Loucy (cell line): ENCODE data around the gene GDAP2.

Experiments
- H2AFZ ChIP-seq: fragments of 200-600 bp; sonication (generic); 2 replicates; pipeline ENCODE4 v1.6.0; 2016; ENCODE audit warnings: antibody characterized with exemption, mild to moderate bottlenecking, low read length, moderate library complexity
- H3F3A ChIP-seq: fragments of 200-600 bp; 2 replicates; pipeline ENCODE4 v1.6.0; 2016; ENCODE audit warnings: antibody characterized with exemption, low read depth, mild to moderate bottlenecking
- H3K27me3 ChIP-seq: fragments of 200-600 bp; sonication (generic); 2 replicates; pipeline ENCODE4 v1.6.1; 2014; ENCODE audit warnings: low read length, mild to moderate bottlenecking; ENCODE audit not compliant: insufficient read depth, poor library complexity, severe bottlenecking
- H3K36me3 ChIP-seq: fragments of 200-600 bp; sonication (generic); 2 replicates; pipeline ENCODE4 v1.6.1; 2016; ENCODE audit warnings: low read length; ENCODE audit not compliant: insufficient read depth
- H3K4me1 ChIP-seq: fragments of 200-600 bp; sonication (generic); 2 replicates; pipeline ENCODE4 v1.5.1; 2014; ENCODE audit warnings: low read length, mild to moderate bottlenecking; ENCODE audit not compliant: insufficient read depth, poor library complexity, severe bottlenecking
- H3K4me2 ChIP-seq: fragments of 200-600 bp; sonication (generic); 2 replicates; pipeline ENCODE4 v1.6.0; 2014; ENCODE audit warnings: antibody characterized with exemption, low read length, low read depth, mild to moderate bottlenecking; ENCODE audit not compliant: poor library complexity, severe bottlenecking
- H3K4me3 ChIP-seq: fragments of 200-600 bp; sonication (generic); 2 replicates; pipeline ENCODE4 v1.5.1; 2014; ENCODE audit warnings: low read length, mild to moderate bottlenecking, mixed read lengths; ENCODE audit not compliant: poor library complexity, severe bottlenecking
- H3K79me2 ChIP-seq: fragments of 200-600 bp; sonication (generic); 2 replicates; pipeline ENCODE4 v1.6.1; 2014; ENCODE audit warnings: low read length; ENCODE audit not compliant: insufficient read depth
- H3K9ac ChIP-seq: fragments of 200-600 bp; sonication (generic); 2 replicates; pipeline ENCODE4 v1.6.0; 2014; ENCODE audit warnings: mild to moderate bottlenecking, low read depth, low read length, moderate library complexity; ENCODE audit not compliant: poor library complexity, severe bottlenecking
- H3K9me2 ChIP-seq: fragments of 200-600 bp; sonication (generic); replicated peaks from 2 replicates; pipeline ENCODE4 v1.6.1; 2016; ENCODE audit warnings: low read depth, low read length, mixed read lengths
- H3K9me3 ChIP-seq: fragments of 200-600 bp; sonication (generic); 2 replicates; pipeline ENCODE4 v1.6.1; 2014; ENCODE audit warnings: mild to moderate bottlenecking, antibody characterized with exemption, low read length, low read depth; ENCODE audit not compliant: insufficient read depth
- H4K20me1 ChIP-seq: fragments of 200-600 bp; sonication (generic); 2 replicates; pipeline ENCODE4 v1.6.0; 2014; ENCODE audit warnings: antibody characterized with exemption, low read length, mild to moderate bottlenecking; ENCODE audit not compliant: insufficient read depth, poor library complexity, severe bottlenecking
- EZH2phosphoT487 ChIP-seq: fragments of 200-600 bp; IDR thresholded peaks from 2 replicates; pipeline ENCODE4 v1.6.1; 2018; ENCODE audit warnings: antibody characterized with exemption, mild to moderate bottlenecking, moderate library complexity, borderline replicate concordance
- TF ChIP-seq, protein P1 (sequence below): fragments of 200-600 bp; sonication (generic); conservative IDR thresholded peaks from 2 replicates; pipeline ENCODE4 v1.5.1; 2014; ENCODE audit warnings: mild to moderate bottlenecking, antibody characterized with exemption, low read length

Gene GDAP2

DNA sequence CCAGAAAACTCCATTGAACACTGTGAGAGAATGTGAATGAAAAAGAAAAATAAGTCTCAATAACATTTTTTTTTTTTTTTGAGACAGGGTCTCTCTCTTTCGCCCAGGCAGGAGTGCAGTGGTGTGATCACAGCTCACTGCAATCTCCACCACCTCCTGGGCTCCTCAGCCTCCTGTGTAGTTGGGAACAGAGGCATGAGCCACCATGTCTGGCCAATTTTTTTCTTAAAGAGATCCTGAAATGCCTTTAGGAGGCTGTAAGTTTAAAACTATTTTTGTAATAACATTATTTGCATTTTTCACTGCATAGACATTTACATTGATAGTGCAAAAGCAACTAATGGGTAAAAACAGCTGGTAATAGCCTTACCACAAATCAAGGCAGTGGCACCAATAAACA is 35.3 kb downstream of the GDAP2 start:
- no peaks in the 10 kb centered on the region for H3F3A ChIP-seq
- no peaks in the 10 kb centered on the region for H3K9me3 ChIP-seq
- no peak overlapping the region for H3K4me3 ChIP-seq
- H3K27me3 ChIP-seq, result no peaks in the 10 kb centered on the region
- no peaks in the 10 kb centered on the region for H3K79me2 ChIP-seq
- no peak for TF ChIP-seq EZH2phosphoT487
- TF ChIP-seq, protein P1, sequence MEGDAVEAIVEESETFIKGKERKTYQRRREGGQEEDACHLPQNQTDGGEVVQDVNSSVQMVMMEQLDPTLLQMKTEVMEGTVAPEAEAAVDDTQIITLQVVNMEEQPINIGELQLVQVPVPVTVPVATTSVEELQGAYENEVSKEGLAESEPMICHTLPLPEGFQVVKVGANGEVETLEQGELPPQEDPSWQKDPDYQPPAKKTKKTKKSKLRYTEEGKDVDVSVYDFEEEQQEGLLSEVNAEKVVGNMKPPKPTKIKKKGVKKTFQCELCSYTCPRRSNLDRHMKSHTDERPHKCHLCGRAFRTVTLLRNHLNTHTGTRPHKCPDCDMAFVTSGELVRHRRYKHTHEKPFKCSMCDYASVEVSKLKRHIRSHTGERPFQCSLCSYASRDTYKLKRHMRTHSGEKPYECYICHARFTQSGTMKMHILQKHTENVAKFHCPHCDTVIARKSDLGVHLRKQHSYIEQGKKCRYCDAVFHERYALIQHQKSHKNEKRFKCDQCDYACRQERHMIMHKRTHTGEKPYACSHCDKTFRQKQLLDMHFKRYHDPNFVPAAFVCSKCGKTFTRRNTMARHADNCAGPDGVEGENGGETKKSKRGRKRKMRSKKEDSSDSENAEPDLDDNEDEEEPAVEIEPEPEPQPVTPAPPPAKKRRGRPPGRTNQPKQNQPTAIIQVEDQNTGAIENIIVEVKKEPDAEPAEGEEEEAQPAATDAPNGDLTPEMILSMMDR, result no peak
- H3K9me2 ChIP-seq, result no peaks in the 10 kb centered on the region
- peaks cover 46% of the 10 kb centered on the region for H3K36me3 ChIP-seq
- H3K4me2 ChIP-seq, result no peak overlapping the region
- no peaks in the 10 kb centered on the region for H4K20me1 ChIP-seq
- no peak overlapping the region for H3K9ac ChIP-seq
- no peaks in the 10 kb centered on the region for H3K4me1 ChIP-seq
- no peak overlapping the region for H2AFZ ChIP-seq

DNA sequence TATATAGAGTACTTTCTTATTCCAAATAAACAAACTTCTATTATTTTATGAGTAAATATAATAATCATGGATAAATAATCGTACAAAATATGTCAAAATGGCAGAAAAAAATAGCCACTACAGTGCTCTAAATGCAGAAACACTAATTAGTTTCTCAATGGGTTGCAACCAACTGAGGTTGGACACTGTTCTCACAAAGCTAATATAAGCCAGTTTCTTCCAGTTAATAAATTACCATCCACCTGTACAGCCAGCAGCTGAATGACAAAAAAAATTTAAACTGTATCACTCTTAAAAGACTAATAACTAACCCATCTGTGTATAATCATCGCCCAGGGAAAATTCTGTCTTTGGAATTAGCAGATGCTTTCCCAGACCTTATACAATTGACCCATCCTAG is 36.9 kb downstream of the GDAP2 start:
- H2AFZ ChIP-seq, result no peak overlapping the region
- H3K9me2 ChIP-seq, result no peaks in the 10 kb centered on the region
- no peaks in the 10 kb centered on the region for H4K20me1 ChIP-seq
- H3K4me2 ChIP-seq, result no peak overlapping the region
- TF ChIP-seq EZH2phosphoT487, result no peak
- TF ChIP-seq, protein P1, result no peak
- no peaks in the 10 kb centered on the region for H3K4me1 ChIP-seq
- H3K9me3 ChIP-seq, result no peaks in the 10 kb centered on the region
- H3K27me3 ChIP-seq, result no peaks in the 10 kb centered on the region
- no peak overlapping the region for H3K9ac ChIP-seq
- no peaks in the 10 kb centered on the region for H3F3A ChIP-seq
- H3K4me3 ChIP-seq, result no peak overlapping the region
- peaks cover 36% of the 10 kb centered on the region for H3K36me3 ChIP-seq
- H3K79me2 ChIP-seq, result no peaks in the 10 kb centered on the region

DNA sequence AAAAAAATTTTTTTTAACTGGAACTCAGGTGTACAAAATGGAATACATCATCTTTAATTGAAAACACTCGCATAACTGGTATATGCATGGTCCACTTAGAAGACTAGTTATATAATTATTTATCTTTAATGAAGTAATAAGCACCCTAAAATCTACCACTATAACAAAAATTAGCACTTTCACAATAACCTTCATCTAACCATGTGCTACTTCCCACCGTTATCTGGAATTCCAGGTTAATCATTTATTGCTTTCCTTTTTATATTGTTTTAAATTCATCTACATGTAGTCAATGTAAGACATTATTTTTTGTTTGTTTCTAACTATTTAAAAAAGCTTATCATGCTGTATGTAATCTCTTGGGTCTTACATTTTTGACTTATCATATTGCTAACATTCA is 39.0 kb downstream of the GDAP2 start:
- no peaks in the 10 kb centered on the region for H4K20me1 ChIP-seq
- no peak overlapping the region for H3K4me3 ChIP-seq
- H3K9me3 ChIP-seq, result no peaks in the 10 kb centered on the region
- TF ChIP-seq EZH2phosphoT487, result no peak
- TF ChIP-seq, protein P1, result no peak
- no peaks in the 10 kb centered on the region for H3F3A ChIP-seq
- no peak overlapping the region for H3K9ac ChIP-seq
- no peaks in the 10 kb centered on the region for H3K79me2 ChIP-seq
- H2AFZ ChIP-seq, result no peak overlapping the region
- H3K4me1 ChIP-seq, result no peaks in the 10 kb centered on the region
- no peaks in the 10 kb centered on the region for H3K9me2 ChIP-seq
- no peaks in the 10 kb centered on the region for H3K27me3 ChIP-seq
- H3K36me3 ChIP-seq, result peaks cover 24% of the 10 kb centered on the region; the same call in 1 of the 2 replicates
- no peak overlapping the region for H3K4me2 ChIP-seq
